Esophagus muscularis mucosa (tissue), 4 donors: ENCODE results near the gene ZNF334.

ENCODE experiments used
- EP300 ChIP-seq: sonication (generic); formaldehyde crosslinking; IDR thresholded peaks from one replicate; pipeline ENCODE4 v1.6.1; 2017; ENCODE audit warnings: antibody characterized with exemption
- POLR2A ChIP-seq: fragments of 450-650 bp; IDR thresholded peaks from one replicate; pipeline ENCODE4 v1.6.1; 2017; ENCODE audit warnings: antibody characterized with exemption, moderate library complexity, mild to moderate bottlenecking, low read depth
- POLR2AphosphoS5 ChIP-seq, 2 donors: sonication (generic); formaldehyde crosslinking; IDR thresholded peaks; one replicate each; pipeline ENCODE4 v1.6.1; 2017; ENCODE audit warnings: antibody characterized with exemption in 2 of 2
- TF ChIP-seq, protein P1 (sequence below), 3 experiments: fragments of 200-600 bp in 2 of 3; fragments of 450-650 bp in 1 of 3; sonication (generic) in 2 of 3; IDR thresholded peaks; one replicate each; pipeline ENCODE4 v1.5.1; 2017 to 2019; ENCODE audit warnings: antibody characterized with exemption in 3 of 3, mild to moderate bottlenecking in 2 of 3, moderate library complexity in 1 of 3

DNA sequence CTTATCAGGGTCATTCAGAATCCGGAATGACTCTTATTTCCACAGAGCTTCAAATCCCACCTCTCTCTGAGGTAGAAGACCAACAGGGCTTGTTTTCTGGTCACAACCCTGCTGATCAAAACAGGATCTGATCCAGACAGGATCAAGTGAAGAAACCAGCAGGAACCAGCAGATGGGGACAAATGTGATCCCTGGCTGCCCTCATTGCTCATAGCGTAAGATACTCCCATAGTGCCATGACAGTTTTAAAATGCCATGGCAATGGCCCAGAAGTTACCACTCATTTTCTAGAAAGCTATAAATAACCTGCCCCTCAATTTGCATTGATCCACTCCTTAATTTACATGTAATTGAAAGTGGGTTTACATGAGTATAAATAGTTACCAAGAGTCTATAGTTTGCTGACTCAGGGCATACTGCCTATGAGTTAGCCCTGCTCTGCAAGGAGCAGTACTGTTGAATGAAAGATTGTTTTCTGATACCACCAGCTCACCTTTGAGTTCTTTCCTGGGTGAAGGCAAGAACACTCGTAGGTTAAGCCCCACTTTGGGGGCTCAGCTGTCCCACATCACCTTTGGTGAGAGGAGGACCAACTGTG is 6.2 kb upstream of the ZNF334 start:
- no peak for TF ChIP-seq EP300
- TF ChIP-seq, protein P1, sequence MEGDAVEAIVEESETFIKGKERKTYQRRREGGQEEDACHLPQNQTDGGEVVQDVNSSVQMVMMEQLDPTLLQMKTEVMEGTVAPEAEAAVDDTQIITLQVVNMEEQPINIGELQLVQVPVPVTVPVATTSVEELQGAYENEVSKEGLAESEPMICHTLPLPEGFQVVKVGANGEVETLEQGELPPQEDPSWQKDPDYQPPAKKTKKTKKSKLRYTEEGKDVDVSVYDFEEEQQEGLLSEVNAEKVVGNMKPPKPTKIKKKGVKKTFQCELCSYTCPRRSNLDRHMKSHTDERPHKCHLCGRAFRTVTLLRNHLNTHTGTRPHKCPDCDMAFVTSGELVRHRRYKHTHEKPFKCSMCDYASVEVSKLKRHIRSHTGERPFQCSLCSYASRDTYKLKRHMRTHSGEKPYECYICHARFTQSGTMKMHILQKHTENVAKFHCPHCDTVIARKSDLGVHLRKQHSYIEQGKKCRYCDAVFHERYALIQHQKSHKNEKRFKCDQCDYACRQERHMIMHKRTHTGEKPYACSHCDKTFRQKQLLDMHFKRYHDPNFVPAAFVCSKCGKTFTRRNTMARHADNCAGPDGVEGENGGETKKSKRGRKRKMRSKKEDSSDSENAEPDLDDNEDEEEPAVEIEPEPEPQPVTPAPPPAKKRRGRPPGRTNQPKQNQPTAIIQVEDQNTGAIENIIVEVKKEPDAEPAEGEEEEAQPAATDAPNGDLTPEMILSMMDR (IDR thresholded peaks at IDR 0.05) = no peak
- no peak for TF ChIP-seq POLR2A
- TF ChIP-seq POLR2AphosphoS5 (IDR thresholded peaks at IDR 0.05) = no peak
